ENCODE measurements around the gene TCF7. TPM values are rescaled to one million over a fixed set of nuclear protein-coding genes. Genes with fewer than 3 reads are reported as not detected.
A peak's percentile ranks its signal among the peaks of the same experiment; 100 is the strongest.

TCF7 gene
- total RNA-seq, 1 donor from 2014 or later = 7.0 TPM

DNA sequence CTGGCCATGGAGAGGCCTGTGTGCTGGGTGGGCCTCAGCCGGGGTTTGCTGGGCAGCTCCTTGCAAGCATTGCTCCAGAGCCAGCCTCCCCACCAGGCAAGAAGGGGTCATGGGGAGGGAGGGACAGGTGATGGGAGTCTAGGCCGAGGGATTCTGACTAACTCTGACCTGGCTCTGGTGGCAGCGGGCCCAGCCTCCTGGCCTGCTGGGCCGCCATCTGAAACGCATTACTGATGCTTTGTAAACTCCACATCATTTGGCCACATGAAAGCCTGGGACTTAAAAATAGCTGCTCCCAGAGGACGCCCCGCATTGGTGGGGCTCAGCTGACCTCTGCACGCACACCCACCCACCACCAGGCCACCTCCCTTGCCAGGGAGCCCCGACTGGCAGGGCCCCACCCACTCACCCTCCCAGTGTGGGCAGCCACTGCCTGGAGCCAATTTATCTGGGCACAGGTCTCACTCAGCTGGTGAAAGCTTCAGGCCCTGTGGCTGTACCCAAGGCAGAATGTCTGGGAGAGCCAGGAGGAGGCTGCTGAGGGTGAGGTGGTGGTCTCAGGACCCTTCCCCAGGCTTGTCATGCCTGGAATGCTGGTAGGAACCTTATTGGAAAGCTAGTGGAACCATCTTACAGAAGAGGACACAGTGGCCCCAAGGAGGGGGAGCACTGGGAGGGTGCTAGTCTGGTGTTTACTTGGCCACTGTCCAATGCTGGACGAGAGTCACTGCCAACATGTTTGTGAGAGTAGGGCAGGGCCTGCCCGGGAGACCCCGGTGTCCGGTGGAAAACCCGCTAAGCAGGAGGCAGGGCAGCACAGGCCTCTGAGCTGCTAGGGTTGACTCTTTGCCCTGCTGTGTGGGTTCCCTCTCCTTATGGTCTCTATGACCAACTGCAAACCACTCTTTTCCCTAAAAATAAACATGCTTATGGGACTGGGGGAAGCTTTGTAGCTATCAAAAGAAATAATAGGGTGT, 10.8 kb downstream of the TCF7 start:
- Histone ChIP-seq H3K27ac (peak overlapping the region; percentile 42), H3K9me3 (no peaks in the 10 kb centered on the region), H3K4me1 (peaks cover 41% of the 10 kb centered on the region), H3K4me3 (no peak overlapping the region), H3K36me3 (no peaks in the 10 kb centered on the region), H3K27me3 (no peaks in the 10 kb centered on the region)
- ATAC-seq (peak; percentile 4), DNase-seq (no peak)
- TF ChIP-seq, protein P1, sequence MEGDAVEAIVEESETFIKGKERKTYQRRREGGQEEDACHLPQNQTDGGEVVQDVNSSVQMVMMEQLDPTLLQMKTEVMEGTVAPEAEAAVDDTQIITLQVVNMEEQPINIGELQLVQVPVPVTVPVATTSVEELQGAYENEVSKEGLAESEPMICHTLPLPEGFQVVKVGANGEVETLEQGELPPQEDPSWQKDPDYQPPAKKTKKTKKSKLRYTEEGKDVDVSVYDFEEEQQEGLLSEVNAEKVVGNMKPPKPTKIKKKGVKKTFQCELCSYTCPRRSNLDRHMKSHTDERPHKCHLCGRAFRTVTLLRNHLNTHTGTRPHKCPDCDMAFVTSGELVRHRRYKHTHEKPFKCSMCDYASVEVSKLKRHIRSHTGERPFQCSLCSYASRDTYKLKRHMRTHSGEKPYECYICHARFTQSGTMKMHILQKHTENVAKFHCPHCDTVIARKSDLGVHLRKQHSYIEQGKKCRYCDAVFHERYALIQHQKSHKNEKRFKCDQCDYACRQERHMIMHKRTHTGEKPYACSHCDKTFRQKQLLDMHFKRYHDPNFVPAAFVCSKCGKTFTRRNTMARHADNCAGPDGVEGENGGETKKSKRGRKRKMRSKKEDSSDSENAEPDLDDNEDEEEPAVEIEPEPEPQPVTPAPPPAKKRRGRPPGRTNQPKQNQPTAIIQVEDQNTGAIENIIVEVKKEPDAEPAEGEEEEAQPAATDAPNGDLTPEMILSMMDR (IDR thresholded peaks at IDR 0.05) = no peak
- intact Hi-C loops (cut with DNase I) = no loop called here

DNA sequence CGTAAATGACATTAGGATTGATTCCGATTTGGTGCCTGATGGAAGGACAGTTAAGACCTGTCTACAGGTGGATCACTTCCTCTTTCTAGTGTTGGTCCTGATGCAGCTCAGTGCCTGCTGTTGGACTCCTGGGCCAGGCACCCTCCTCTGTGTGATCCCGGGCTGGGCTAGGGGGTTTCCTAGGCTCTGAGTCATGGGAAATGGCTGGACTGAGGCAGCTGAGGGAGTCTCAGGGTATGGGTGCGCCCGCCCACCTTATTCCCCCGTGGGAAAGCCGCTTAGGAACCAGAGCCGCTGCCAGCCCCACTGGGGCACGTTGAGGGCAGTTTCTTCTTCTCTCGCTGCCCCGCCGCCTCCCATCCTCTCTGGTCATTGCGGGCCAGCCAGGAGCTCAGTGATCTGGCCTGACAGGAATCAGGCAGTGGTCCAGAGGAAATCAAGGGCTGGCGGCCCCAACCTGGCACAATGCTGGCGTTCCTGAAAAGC, 12.9 kb downstream of the TCF7 start:
- Histone ChIP-seq H3K27me3 (no peaks in the 10 kb centered on the region), H3K4me3 (no peak overlapping the region), H3K27ac (peak overlapping the region; percentile 36), H3K36me3 (no peaks in the 10 kb centered on the region), H3K4me1 (peaks cover 45% of the 10 kb centered on the region), H3K9me3 (no peaks in the 10 kb centered on the region)
- intact Hi-C loops (cut with DNase I) = no loop called here
- ATAC-seq (peak; percentile 7), DNase-seq (no peak)
- TF ChIP-seq, protein P1 (IDR thresholded peaks at IDR 0.05) = no peak

DNA sequence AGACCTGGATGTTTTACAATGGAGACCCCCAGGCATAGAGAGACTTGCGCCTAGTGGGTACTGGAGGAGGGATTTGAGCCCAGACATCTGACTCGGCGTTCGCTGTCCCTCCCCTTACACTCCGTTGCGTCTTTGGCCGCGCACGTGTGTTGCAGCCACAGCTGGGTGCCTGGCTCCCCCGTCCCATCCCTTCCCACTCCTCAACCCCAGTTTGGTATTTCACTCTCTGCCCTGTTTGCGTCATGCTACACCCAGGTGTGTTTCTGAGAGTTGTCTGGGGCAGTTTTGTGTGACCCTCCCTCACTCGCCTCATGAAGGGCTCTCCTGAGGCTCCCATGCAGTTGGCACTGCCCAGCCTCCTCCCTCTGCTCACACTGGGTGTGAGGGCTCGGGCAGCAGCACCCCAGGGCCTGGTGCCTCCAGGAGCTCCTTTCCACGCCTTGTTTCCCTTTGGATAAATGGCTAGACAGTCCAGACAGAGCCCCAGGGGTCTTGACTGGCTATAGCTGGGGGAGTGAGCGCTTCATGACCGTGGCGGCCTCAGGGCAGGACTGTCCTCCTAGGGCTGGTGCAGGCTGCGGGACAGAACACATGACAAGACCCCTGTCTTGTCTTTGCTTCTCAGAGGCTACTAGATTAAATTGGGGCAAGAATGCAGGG, 13.6 kb downstream of the TCF7 start:
- TF ChIP-seq, protein P1 (IDR thresholded peaks at IDR 0.05) = no peak
- peaks cover 45% of the 10 kb centered on the region for H3K4me1 ChIP-seq
- H3K27me3 ChIP-seq = no peaks in the 10 kb centered on the region
- H3K9me3 ChIP-seq = no peaks in the 10 kb centered on the region
- H3K36me3 ChIP-seq = no peaks in the 10 kb centered on the region
- peak overlapping the region; percentile 36 for H3K27ac ChIP-seq
- H3K4me3 ChIP-seq = no peak overlapping the region
- no peak for ATAC-seq
- DNase-seq = no peak
- intact Hi-C loops (cut with DNase I) = no loop called here

DNA sequence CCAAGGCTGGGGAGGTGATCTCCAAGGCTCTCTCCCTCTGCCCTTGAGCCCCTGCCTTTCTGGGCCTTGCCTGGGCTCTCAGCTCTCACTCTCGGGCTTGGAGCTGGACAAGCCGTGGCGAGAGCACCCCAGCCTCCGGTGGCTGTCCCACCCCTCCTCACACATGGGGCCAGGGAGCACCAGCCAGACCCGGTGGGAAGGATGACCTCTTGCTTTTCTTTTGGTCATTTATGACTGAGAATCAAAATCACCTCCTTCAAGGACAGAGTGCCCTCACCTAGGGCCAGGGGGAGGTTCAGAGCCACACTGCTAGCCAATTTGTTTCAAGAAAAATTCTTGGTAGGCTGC, 14.1 kb downstream of the TCF7 start:
- intact Hi-C loops (cut with DNase I) = no loop called here
- TF ChIP-seq, protein P1 (IDR thresholded peaks at IDR 0.05) = no peak
- H3K36me3 ChIP-seq = no peaks in the 10 kb centered on the region
- ATAC-seq (no peak), DNase-seq (no peak)
- peaks cover 45% of the 10 kb centered on the region for H3K4me1 ChIP-seq
- H3K9me3 ChIP-seq = no peaks in the 10 kb centered on the region
- peak overlapping the region; percentile 51 for H3K27ac ChIP-seq
- no peaks in the 10 kb centered on the region for H3K27me3 ChIP-seq
- no peak overlapping the region for H3K4me3 ChIP-seq

- DNase-seq (no peak), ATAC-seq (peak; percentile 5)
- peaks cover 45% of the 10 kb centered on the region for H3K4me1 ChIP-seq
- no peaks in the 10 kb centered on the region for H3K27me3 ChIP-seq
- H3K4me3 ChIP-seq = no peak overlapping the region
- TF ChIP-seq, protein P1 (IDR thresholded peaks at IDR 0.05) = no peak
- H3K9me3 ChIP-seq = no peaks in the 10 kb centered on the region
- peaks cover 6% of the 10 kb centered on the region for H3K36me3 ChIP-seq
- intact Hi-C loops (cut with DNase I) = loop anchor here (10.0 kb wide), 1 partner anchor 85 kb away; no protein-coding TSS in a partner anchor
- H3K27ac ChIP-seq = peak overlapping the region; percentile 51
These were observed 15.1 kb downstream of the TCF7 start for GRCh38 chr5:134129411-134130238.

Data from upper lobe of right lung (tissue), 1 donor.